ENCODE measurements around the gene KRTAP10-3. TPM values are rescaled to one million over a fixed set of nuclear protein-coding genes. Genes with fewer than 3 reads are reported as not detected.
A peak's percentile ranks its signal among the peaks of the same experiment; 100 is the strongest.

KRTAP10-3 gene
- total and polyA plus RNA-seq, 7 donors = not detected

DNA sequence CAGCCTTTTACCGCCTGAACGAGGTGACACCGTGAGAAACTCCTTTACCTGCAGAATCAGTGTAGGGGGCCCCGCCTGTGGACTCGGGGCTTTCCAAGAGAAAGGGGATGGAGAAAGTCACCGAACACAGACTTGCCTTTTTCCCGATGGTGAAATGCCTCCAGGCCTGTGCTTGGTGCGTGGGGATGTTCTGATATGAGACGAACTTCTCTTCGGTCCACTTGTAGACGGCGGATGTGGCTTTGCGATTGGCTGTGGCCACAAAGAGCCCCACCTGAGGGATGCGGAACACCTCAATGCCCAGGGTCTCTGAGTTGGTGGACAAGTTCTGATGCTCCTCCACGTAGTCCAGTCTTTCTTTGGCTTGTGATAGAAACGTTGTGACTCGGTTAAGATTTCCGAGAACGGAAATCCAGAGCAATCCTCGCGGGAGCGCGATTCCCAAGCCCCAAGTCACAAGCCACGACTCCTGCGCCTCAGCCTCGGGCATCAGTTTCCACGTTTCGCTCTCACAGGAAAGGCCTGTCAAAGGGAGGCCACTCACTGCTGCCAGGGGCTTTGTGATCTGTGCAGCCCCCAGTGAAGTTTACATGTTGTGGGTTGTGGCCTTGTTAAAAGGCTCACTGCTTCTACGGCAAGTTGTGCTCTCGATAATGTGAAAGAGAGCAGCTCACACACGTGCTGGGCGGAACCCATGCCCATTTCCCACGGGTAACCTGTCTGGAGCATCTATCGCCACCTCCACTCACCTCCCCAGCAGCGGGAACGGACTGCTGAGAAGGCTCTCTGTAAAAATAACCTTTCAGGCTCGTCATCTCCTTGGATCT is 31.2 kb downstream of the KRTAP10-3 start:
- intact Hi-C loops (cut with DNase I) = no loop called here
- ATAC-seq = no peak
- no peaks in the 10 kb centered on the region for H3K9me3 ChIP-seq
- 83 to 88% (median 86%) methylated on average over 37 of the region's 37 CpGs for WGBS, 3 donors
- no peaks in the 10 kb centered on the region for H3K36me3 ChIP-seq (ENCODE audit: insufficient read depth in 1 of 2, low read depth in 1 of 2)
- DNase-seq = peak; percentile 4 to 27
- TF ChIP-seq CTCF (IDR thresholded peaks at IDR 0.05) = no peak
- H3K27me3 ChIP-seq (ENCODE audit: insufficient read depth in 3 of 3, low read length in 2 of 3) = peaks cover 0 to 20% (median 2%) of the 10 kb centered on the region in 3 donors
- H3K4me1 ChIP-seq = no peaks in the 10 kb centered on the region
- no peak overlapping the region for H3K27ac ChIP-seq
- no peak overlapping the region for H3K4me3 ChIP-seq

DNA sequence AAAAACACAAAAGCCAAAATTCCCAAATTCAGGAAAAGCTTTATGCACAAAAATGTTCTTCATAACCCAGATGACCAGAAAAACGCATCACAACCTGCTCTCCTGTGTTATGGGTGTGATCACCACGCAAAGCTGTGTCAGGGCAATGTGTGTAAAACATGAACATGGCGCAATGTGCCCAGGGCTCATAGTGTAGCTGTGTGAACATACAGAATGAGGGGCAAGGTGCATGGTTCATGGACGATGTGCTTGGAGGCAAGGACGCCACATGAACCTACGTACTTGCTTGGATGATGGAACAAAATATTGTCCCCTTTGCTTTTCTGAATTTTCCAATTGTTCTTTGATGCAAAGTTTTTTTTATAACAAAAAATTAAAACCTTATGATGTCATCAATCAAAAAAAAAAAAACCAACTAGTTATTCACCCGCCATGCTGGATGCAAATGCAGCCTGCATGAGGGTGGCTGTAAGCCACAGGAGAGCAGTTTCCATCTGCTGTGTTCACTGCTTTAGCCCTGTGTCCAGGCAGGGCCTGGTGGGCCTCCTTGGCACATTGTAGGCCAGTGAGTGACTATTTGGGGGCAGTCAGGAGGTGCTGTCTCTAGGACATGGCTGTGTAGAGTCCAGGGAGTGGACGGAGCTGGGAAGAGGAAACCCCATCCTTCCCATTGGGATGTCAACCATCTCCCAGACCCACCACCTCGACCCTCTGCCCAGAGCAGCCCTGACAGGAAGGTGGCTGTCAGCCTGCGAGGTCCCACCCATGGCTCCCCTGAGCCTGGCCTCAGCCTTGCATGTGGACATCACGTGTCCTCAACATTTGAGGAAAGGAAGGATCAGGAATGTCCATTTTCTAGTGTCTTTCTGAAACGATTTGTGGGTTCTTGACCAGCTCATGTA is 32.2 kb downstream of the KRTAP10-3 start:
- DNase-seq (no peak), ATAC-seq (no peak)
- intact Hi-C loops (cut with DNase I) = no loop called here
- WGBS, 3 donors = 84 to 88% (median 86%) methylated on average over 12 of the region's 12 CpGs
- Histone ChIP-seq H3K27me3 (ENCODE audit: insufficient read depth in 3 of 3, low read length in 2 of 3) (peaks cover 0 to 22% (median 0%) of the 10 kb centered on the region in 3 donors), H3K36me3 (ENCODE audit: insufficient read depth in 1 of 2, low read depth in 1 of 2) (no peaks in the 10 kb centered on the region), H3K9me3 (no peaks in the 10 kb centered on the region), H3K4me3 (no peak overlapping the region), H3K4me1 (no peaks in the 10 kb centered on the region), H3K27ac (no peak overlapping the region)
- TF ChIP-seq CTCF (IDR thresholded peaks at IDR 0.05) = no peak

GRCh38 chr21:44525391-44526095 is 33.1 kb downstream of the KRTAP10-3 start:
- Histone ChIP-seq H3K36me3 (ENCODE audit: insufficient read depth in 1 of 2, low read depth in 1 of 2) (no peaks in the 10 kb centered on the region), H3K9me3 (no peaks in the 10 kb centered on the region), H3K4me3 (no peak overlapping the region), H3K4me1 (no peaks in the 10 kb centered on the region), H3K27me3 (ENCODE audit: insufficient read depth in 3 of 3, low read length in 2 of 3) (peaks cover 0 to 22% (median 5%) of the 10 kb centered on the region in 3 donors), H3K27ac (no peak overlapping the region)
- WGBS, 3 donors = 80 to 83% (median 81%) methylated on average over 20 of the region's 20 CpGs
- no peak for TF ChIP-seq CTCF (IDR thresholded peaks at IDR 0.05)
- intact Hi-C loops (cut with DNase I) = no loop called here
- no peak for ATAC-seq
- DNase-seq = peak in 1 of 2 donors; percentile 33

- Histone ChIP-seq H3K4me3 (no peak overlapping the region), H3K9me3 (no peaks in the 10 kb centered on the region), H3K27me3 (ENCODE audit: insufficient read depth in 3 of 3, low read length in 2 of 3) (peaks cover 0 to 20% (median 10%) of the 10 kb centered on the region in 3 donors), H3K4me1 (no peaks in the 10 kb centered on the region), H3K27ac (no peak overlapping the region), H3K36me3 (ENCODE audit: insufficient read depth in 1 of 2, low read depth in 1 of 2) (no peaks in the 10 kb centered on the region)
- DNase-seq = no peak
- intact Hi-C loops (cut with DNase I) = no loop called here
- ATAC-seq = no peak
- 78 to 87% (median 80%) methylated on average over 2 of the region's 2 CpGs for WGBS, 3 donors
- no peak for TF ChIP-seq CTCF (IDR thresholded peaks at IDR 0.05)
Measured at GRCh38 chr21:44524414-44525371, 33.9 kb downstream of the KRTAP10-3 start.

Data from psoas muscle (tissue), 8 donors.